HFF-Myc (cell line): ENCODE data around the gene CPM.
"Not testable (repeated sequence)": the region's sequence is repeated elsewhere in the genome, so short reads cannot be mapped to it uniquely, and the experiment has no call there.

Experiments
- DNase-seq: peaks from one replicate; pipeline ENCODE4 v3.0.0-alpha.2; 2011; ENCODE audit warnings: low read depth; ENCODE audit errors: extremely low read depth
- H3K4me3 ChIP-seq: replicated peaks from 2 replicates; pipeline ENCODE4 v1.5.1; 2011; ENCODE audit warnings: low read depth, mild to moderate bottlenecking, control low read depth, low read length
- CTCF ChIP-seq: IDR thresholded peaks from 2 replicates; pipeline ENCODE4 v1.5.1; 2012; ENCODE audit warnings: mild to moderate bottlenecking, low read depth, low read length, control low read depth; ENCODE audit errors: missing control alignments

CPM gene

DNA sequence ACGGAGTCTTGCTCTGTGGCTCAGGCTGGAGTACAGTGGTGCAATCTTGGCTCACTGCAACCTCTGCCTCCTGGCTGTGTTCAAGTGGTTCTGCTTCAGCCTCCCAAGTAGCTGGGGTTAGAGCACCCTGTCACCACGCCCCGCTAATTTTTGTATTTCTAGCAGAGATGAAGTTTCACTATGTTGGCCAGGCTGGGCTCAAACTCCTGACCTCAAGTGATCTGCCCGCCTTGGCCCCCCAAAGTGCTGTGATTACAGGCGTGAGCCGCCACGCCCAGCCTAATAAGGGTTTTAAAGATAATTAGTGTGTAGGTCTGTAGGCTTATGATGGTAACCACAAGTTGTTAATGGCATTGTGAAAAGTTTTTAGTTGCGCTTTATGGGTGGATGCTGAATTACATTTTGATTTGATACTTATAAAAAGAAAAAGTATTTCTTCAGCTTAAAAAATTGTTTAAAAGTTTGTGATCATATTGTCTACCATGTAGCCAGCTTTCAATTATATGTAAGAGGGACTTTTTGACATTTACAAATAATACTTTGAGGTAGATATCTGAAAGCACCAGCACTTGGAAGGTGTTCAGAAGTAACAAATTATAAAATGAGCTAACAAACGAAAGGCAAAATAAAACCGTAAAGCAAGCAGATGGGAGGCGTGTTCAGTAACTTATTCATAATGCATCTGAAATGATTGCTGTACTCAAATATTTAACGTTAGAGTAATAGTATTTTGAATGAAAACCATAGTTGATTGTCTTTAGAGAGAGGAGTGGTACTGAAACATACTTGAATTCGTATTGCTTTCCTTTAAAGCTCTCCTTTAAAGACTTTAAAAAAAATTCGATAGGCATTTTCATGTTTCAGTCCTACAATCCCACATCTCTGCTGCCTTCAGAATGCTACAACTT, 87.9 kb downstream of the CPM start:
- H3K4me3 ChIP-seq = no peak overlapping the region
- no peak for DNase-seq
- TF ChIP-seq CTCF = no peak

DNA sequence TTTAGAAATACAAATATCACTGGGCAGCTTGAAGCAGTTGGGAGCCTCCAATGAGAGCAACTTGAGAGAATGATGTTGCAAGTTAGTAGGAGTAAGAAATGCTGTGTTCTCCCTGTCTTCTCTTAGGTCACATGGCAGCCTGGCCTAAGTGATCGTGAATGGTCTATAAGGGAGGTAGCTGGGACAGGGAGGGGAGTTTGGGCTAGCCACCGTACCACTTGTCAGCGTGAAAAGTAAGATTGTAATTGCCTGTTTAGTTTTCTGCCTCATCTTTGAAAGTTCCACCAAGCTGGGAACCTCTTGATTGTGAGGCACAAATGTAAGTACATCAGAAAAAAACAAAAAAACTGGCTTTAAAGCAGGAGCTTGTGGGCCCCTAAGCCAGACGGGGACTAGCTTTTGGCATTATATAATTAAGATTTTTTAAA, 88.6 kb downstream of the CPM start:
- no peak for DNase-seq
- no peak for TF ChIP-seq CTCF
- no peak overlapping the region for H3K4me3 ChIP-seq

GRCh38 chr12:68842784-68843567, 90.0 kb downstream of the CPM start:
- no peak for TF ChIP-seq CTCF
- DNase-seq = no peak
- no peak overlapping the region for H3K4me3 ChIP-seq

DNA sequence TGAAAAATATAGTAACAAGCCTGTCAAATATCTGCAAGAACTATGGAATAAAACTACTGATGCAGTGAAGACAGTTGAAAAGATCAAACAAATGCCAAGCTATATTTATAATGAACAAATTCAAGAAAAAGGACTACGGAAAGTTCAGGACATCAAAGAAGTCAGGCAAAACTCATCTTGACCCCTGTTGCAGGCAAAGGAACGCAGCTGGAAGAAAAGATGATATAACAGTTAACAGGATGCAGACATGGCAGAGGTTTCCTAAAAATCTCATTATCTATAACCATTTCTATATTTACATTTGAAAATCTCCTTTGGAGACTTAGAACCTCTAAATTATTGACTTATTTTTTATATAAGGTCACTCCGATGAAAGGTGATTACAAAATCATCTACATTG, 90.8 kb downstream of the CPM start:
- TF ChIP-seq CTCF = no peak
- no peak for DNase-seq
- no peak overlapping the region for H3K4me3 ChIP-seq

DNA sequence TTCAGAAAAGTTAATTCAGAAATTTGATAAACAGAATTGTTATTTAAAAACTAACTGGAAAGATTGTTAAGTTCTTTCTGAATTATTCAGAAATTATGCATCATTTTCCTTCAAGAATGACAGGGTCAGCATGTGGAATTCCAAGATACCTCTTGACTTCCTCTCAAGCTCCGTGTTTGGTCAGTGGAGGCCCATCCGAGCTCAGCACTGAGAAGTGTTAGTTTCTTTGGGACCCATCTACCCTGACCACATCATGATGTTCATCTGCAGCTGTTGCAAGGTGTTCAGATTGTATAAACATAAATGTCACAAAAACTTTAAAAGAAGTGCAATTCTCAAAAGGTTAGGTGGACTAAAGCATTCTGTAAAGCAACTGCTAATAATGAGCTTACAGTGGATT, 91.3 kb downstream of the CPM start:
- no peak for TF ChIP-seq CTCF
- DNase-seq = no peak
- H3K4me3 ChIP-seq = no peak overlapping the region

DNA sequence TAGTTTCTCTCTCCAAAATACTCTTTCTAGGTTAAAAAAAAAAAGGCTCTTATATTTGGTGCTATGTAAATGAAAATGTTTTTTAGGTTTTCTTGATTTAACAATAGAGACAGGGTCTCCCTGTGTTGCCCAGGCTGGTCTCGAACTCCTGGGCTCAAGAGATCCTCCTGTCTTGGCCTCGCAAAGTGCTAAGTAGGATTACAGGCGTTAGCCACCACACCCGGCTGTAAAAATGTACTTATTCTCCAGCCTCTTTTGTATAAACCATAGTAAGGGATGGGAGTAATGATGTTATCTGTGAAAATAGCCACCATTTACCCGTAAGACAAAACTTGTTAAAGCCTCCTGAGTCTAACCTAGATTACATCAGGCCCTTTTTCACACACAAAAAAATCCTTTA, 91.8 kb downstream of the CPM start:
- DNase-seq, H3K4me3 ChIP-seq: not testable (repeated sequence)
